Osteoblast (primary cell): ENCODE data around the gene STAM2. TPM values are rescaled to one million over a fixed set of nuclear protein-coding genes. Genes with fewer than 3 reads are reported as not detected.

Source experiments
- DNase-seq: peaks from one replicate; pipeline ENCODE4 v3.0.0; 2011; ENCODE audit warnings: low spot score, mixed read lengths; ENCODE audit not compliant: insufficient read length; ENCODE audit errors: missing footprints
- H2AFZ ChIP-seq: 2 replicates; pipeline ENCODE4 v1.6.0; 2011; ENCODE audit warnings: mild to moderate bottlenecking, low read length
- H3K27ac ChIP-seq: 2 replicates; pipeline ENCODE4 v1.5.1; 2011; ENCODE audit warnings: mild to moderate bottlenecking, low read depth, low read length, moderate library complexity
- H3K27me3 ChIP-seq: 2 replicates; pipeline ENCODE4 v1.6.0; 2012; ENCODE audit warnings: mild to moderate bottlenecking, control low read depth, inconsistent platforms, low read length, moderate library complexity; ENCODE audit not compliant: insufficient read depth
- H3K36me3 ChIP-seq: 2 replicates; pipeline ENCODE4 v1.5.1; 2011; ENCODE audit warnings: mild to moderate bottlenecking, low read length, control low read depth, moderate library complexity; ENCODE audit not compliant: insufficient read depth
- H3K4me1 ChIP-seq: 2 replicates; pipeline ENCODE4 v1.5.1; 2011; ENCODE audit warnings: mild to moderate bottlenecking, low read length, control low read depth, moderate library complexity; ENCODE audit not compliant: insufficient read depth
- H3K4me2 ChIP-seq: 2 replicates; pipeline ENCODE4 v1.6.0; 2011; ENCODE audit warnings: mild to moderate bottlenecking, low read length; ENCODE audit not compliant: insufficient read depth
- H3K4me3 ChIP-seq: fragments of 200-600 bp; sonication (generic); 3 replicates; pipeline ENCODE4 v1.5.1; 2012; ENCODE audit warnings: mild to moderate bottlenecking, low read length, inconsistent platforms; ENCODE audit not compliant: insufficient read depth
- H3K79me2 ChIP-seq: 2 replicates; pipeline ENCODE4 v1.6.0; 2012; ENCODE audit warnings: mild to moderate bottlenecking, low read length, control low read depth, inconsistent platforms; ENCODE audit not compliant: insufficient read depth
- H3K9me3 ChIP-seq: 2 replicates; pipeline ENCODE4 v1.5.1; 2011; ENCODE audit warnings: low read depth, low read length, control low read depth
- H4K20me1 ChIP-seq: 2 replicates; pipeline ENCODE4 v1.6.0; 2012; ENCODE audit warnings: mild to moderate bottlenecking, low read length, control low read depth; ENCODE audit not compliant: insufficient read depth
- total RNA-seq: library from RNA; depleted of rRNA; stranded (reverse); fragments of >200 nt; gene quantifications from 2 replicates; pipeline ENCODE4 v1.2.3, GENCODE V29; 2012
- TF ChIP-seq, protein P1 (sequence below): IDR thresholded peaks from 2 replicates; pipeline ENCODE4 v1.5.1; 2011; ENCODE audit warnings: mild to moderate bottlenecking, low read depth, low read length, moderate library complexity; ENCODE audit errors: extremely low read depth

The STAM2 gene
- total RNA-seq, 1 donor, result 52.5 TPM

- TF ChIP-seq, protein P1, sequence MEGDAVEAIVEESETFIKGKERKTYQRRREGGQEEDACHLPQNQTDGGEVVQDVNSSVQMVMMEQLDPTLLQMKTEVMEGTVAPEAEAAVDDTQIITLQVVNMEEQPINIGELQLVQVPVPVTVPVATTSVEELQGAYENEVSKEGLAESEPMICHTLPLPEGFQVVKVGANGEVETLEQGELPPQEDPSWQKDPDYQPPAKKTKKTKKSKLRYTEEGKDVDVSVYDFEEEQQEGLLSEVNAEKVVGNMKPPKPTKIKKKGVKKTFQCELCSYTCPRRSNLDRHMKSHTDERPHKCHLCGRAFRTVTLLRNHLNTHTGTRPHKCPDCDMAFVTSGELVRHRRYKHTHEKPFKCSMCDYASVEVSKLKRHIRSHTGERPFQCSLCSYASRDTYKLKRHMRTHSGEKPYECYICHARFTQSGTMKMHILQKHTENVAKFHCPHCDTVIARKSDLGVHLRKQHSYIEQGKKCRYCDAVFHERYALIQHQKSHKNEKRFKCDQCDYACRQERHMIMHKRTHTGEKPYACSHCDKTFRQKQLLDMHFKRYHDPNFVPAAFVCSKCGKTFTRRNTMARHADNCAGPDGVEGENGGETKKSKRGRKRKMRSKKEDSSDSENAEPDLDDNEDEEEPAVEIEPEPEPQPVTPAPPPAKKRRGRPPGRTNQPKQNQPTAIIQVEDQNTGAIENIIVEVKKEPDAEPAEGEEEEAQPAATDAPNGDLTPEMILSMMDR, result no peak
Measured at GRCh38 chr2:152086231-152086630, 89.3 kb downstream of the STAM2 start.

DNA sequence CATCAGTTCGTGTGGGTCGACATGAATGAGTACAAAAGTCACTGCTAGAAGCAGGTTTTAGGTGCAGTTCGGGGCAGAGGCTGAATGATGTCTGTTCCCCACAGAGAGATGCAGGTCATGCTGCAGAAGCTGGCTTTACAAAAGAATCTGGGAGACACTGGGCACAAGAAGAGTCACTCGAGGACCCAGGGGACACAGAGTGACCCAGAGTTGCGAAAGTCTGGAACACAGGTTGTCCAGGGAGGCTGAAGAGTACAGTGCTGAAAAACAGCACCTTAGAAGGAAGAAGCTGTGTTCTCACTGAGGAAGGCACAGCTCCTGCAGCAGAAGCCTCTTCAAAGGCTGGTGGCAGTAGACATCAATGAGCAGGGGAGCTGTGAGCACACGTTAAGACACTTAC is 91.5 kb downstream of the STAM2 start:
- Histone ChIP-seq H3K27me3 (peaks cover 24% of the 10 kb centered on the region), H2AFZ (no peak overlapping the region), H3K9me3 (no peaks in the 10 kb centered on the region), H3K4me2 (no peak overlapping the region), H3K4me1 (no peaks in the 10 kb centered on the region), H4K20me1 (no peaks in the 10 kb centered on the region), H3K4me3 (no peak overlapping the region), H3K79me2 (no peaks in the 10 kb centered on the region), H3K27ac (no peak overlapping the region), H3K36me3 (no peaks in the 10 kb centered on the region)
- TF ChIP-seq, protein P1, result no peak
- DNase-seq, result no peak

More at GRCh38 chr2:152086231-152086630, 89.3 kb downstream of the STAM2 start:
- Histone ChIP-seq H3K9me3 (no peaks in the 10 kb centered on the region), H3K4me1 (no peaks in the 10 kb centered on the region), H3K4me2 (no peak overlapping the region), H2AFZ (no peak overlapping the region), H3K36me3 (no peaks in the 10 kb centered on the region), H3K27ac (no peak overlapping the region), H3K4me3 (no peak overlapping the region), H3K27me3 (peaks cover 31% of the 10 kb centered on the region), H4K20me1 (no peaks in the 10 kb centered on the region), H3K79me2 (no peaks in the 10 kb centered on the region)
- no peak for DNase-seq

DNA sequence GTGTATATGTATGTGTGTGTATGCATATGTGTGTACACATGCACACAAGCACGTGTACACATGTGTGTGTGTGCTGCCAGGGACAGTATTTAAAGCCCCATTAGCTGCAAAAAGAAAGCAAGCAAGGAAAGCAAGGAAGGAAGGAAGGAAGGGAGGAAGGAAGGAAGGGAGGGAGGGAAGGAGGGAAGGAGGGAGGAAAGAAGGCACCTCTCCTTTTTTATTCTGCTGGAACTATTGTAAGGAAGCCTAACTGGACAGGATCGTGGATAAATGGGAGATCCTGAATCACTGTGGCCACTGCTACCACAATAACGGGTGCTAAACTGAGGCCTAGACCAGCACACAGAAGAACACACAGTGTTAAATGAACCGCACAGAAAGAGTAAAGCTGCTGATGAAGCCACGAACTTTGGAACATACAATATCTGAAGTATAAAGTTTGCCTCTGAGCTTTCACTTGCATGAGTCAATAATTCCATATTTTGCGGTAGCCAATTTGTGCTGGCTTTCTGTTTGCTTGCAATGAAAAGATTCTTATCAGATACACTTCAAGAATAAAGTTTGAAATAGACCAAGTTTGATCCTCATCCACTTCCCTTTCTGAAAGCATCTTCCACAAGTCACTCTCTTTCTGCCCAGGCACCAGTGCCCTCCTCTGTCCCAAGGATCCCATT is 92.2 kb downstream of the STAM2 start:
- no peak for DNase-seq
- Histone ChIP-seq H3K4me3 (no peak overlapping the region), H3K36me3 (no peaks in the 10 kb centered on the region), H2AFZ (no peak overlapping the region), H4K20me1 (no peaks in the 10 kb centered on the region), H3K4me1 (no peaks in the 10 kb centered on the region), H3K27me3 (peaks cover 21% of the 10 kb centered on the region), H3K27ac (no peak overlapping the region), H3K9me3 (no peaks in the 10 kb centered on the region), H3K79me2 (no peaks in the 10 kb centered on the region), H3K4me2 (no peak overlapping the region)
- TF ChIP-seq, protein P1, result no peak

DNA sequence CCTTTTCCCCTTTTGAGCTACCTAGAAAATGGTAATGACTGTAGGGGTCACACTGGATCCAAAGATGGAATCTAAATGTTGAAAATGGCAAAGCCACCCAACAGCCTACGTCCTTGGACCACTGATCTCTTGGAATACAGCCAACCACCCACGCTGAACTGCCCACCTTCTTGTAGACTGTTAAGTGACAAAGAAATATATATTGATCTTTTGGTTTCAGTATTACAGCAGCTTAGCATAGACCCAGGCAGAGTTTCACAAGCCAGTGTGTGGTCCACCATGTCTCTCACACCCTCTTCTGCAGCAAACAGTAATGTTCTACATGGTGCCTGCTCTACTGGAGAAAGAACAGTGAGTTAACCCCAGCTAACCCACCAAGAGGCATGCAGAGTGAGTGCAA is 96.9 kb downstream of the STAM2 start:
- Histone ChIP-seq H3K36me3 (no peaks in the 10 kb centered on the region), H4K20me1 (no peaks in the 10 kb centered on the region), H3K27me3 (peaks cover 14% of the 10 kb centered on the region), H3K27ac (no peak overlapping the region), H3K4me1 (no peaks in the 10 kb centered on the region), H3K9me3 (no peaks in the 10 kb centered on the region), H2AFZ (no peak overlapping the region), H3K4me2 (no peak overlapping the region), H3K79me2 (no peaks in the 10 kb centered on the region), H3K4me3 (no peak overlapping the region)
- TF ChIP-seq, protein P1, result no peak
- DNase-seq, result no peak
